Measurements from ENCODE around the gene FHAD1.

Gene FHAD1

GRCh38 chr1:15422871-15423270, 175.8 kb downstream of the FHAD1 start:
- TF ChIP-seq CTCF (IDR thresholded peaks at IDR 0.05; ENCODE audit: control extremely low read depth, extremely low read depth, low read depth, missing control alignments), result no peak
- CTCF ChIA-PET, result interaction anchor here (1.2 to 8.0 kb wide), 3 partner anchors 8 to 317 kb away, joined by 4 to 50 read pairs (median 11); no protein-coding TSS in a partner anchor
- POLR2A ChIA-PET, result no interaction called here
- no peak for DNase-seq (ENCODE audit: extremely low spot score)

GRCh38 chr1:15423355-15424077, 176.5 kb downstream of the FHAD1 start:
- TF ChIP-seq CTCF (IDR thresholded peaks at IDR 0.05; ENCODE audit: control extremely low read depth, extremely low read depth, low read depth, missing control alignments), result no peak
- ChIA-PET POLR2A (interaction anchor here (0.6 kb wide), 1 partner anchor 108 kb away, joined by 4 read pairs; no protein-coding TSS in a partner anchor), CTCF (interaction anchor here (2.7 to 8.0 kb wide), 2 partner anchors 8 to 100 kb away, joined by 11 to 50 read pairs; no protein-coding TSS in a partner anchor)
- DNase-seq (ENCODE audit: extremely low spot score), result no peak

GRCh38 chr1:15424146-15424667, 177.2 kb downstream of the FHAD1 start:
- TF ChIP-seq CTCF (IDR thresholded peaks at IDR 0.05; ENCODE audit: control extremely low read depth, extremely low read depth, low read depth, missing control alignments), result no peak
- no peak for DNase-seq (ENCODE audit: extremely low spot score)

GRCh38 chr1:15424981-15425380, 178.0 kb downstream of the FHAD1 start:
- CTCF ChIA-PET, result interaction anchor here (1.0 to 1.1 kb wide), 2 partner anchors 10 to 101 kb away, joined by 3 to 4 read pairs; no protein-coding TSS in a partner anchor

More at GRCh38 chr1:15424146-15424667, 177.2 kb downstream of the FHAD1 start:
- ChIA-PET POLR2A (interaction anchor here (0.6 kb wide), 1 partner anchor 109 kb away, joined by 4 read pairs; no protein-coding TSS in a partner anchor), CTCF (interaction anchor here (2.7 kb wide), 1 partner anchor 100 kb away, joined by 11 read pairs; no protein-coding TSS in a partner anchor)

GRCh38 chr1:15425521-15425920, 178.5 kb downstream of the FHAD1 start:
- DNase-seq (ENCODE audit: extremely low spot score), result no peak
- TF ChIP-seq CTCF (IDR thresholded peaks at IDR 0.05; ENCODE audit: control extremely low read depth, extremely low read depth, low read depth, missing control alignments), result no peak
- POLR2A ChIA-PET, result no interaction called here
- CTCF ChIA-PET, result interaction anchor here (1.0 to 10.4 kb wide), 4 partner anchors 10 to 102 kb away, joined by 3 to 151 read pairs (median 4); no protein-coding TSS in a partner anchor

More at GRCh38 chr1:15424981-15425380, 178.0 kb downstream of the FHAD1 start:
- POLR2A ChIA-PET, result no interaction called here
- DNase-seq (ENCODE audit: extremely low spot score), result no peak
- TF ChIP-seq CTCF (IDR thresholded peaks at IDR 0.05; ENCODE audit: control extremely low read depth, extremely low read depth, low read depth, missing control alignments), result no peak

GRCh38 chr1:15425958-15426357, 178.9 kb downstream of the FHAD1 start:
- CTCF ChIA-PET, result interaction anchor here (1.1 to 10.4 kb wide), 3 partner anchors 10 to 102 kb away, joined by 3 to 151 read pairs (median 3); no protein-coding TSS in a partner anchor
- DNase-seq (ENCODE audit: extremely low spot score), result no peak
- POLR2A ChIA-PET, result no interaction called here
- no peak for TF ChIP-seq CTCF (IDR thresholded peaks at IDR 0.05; ENCODE audit: control extremely low read depth, extremely low read depth, low read depth, missing control alignments)

Data from GM10248 (cell line).